GM18870 (cell line): Measurements from ENCODE around the gene VAT1L.
"Not testable (repeated sequence)": the region's sequence is repeated elsewhere in the genome, so short reads cannot be mapped to it uniquely, and the experiment has no call there.

Source experiments
- ATAC-seq: cut with Tn5 transposase; IDR thresholded peaks from one replicate; pipeline ENCODE4 v1.9.1; 2021; ENCODE audit warnings: moderate library complexity; ENCODE audit not compliant: unreplicated experiment

VAT1L gene

DNA sequence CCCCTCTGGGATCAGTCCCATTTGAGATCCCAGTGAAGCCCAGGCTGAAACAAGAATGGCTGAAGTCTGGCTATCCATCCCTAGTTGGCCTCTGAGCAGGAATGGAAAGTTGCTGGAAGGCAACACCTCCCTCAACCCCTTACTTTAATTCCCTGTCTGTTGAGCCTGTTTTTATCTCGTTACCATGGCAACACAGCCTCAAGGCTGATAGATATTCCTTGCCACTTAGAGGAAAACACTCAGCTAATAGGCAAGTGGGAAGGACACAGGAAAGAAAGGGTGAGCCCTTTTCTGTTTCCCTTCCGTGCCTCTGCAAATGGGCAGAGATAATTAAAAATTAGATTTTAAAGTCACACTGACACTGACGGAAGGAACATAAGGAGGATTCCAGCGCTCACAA lies 158.5 kb downstream of the VAT1L start:
- ATAC-seq: no peak

DNA sequence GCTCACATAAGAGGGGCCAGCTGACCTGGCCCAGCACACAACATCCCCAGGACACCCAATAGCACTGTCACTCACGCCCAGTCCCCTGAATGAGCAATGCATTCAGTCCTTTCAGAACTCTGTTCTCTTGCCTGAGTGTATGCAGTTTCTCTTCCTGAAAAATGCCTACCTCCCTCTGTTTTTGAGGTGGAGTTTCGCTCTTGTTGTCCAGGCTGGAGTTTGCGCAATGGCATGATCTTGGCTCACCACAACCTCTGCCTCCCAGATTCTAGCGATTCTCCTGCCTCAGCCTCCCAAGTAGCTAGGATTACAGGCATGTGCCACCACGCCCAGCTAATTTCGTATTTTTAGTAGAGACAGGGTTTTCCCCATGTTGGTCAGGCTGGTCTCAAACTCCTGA lies 159.2 kb downstream of the VAT1L start:
- not testable (repeated sequence) for ATAC-seq

DNA sequence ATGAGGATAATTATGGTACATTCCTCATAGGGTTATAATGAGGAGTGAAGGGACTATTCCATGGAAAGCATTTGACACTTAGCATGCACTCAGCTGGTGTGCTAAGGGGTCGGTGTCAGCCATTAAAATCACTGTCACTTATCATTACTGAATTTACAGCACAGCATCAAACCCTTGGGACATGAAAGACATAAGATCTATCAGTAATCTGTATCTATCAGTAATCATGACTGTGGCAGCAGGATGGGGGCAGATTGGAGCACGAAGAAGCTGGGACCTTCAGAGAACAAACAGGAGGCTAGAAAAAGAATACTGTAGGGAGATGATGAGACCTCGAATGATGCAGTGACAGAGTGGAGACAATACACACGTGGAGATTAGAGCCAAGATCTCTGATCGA lies 160.5 kb downstream of the VAT1L start:
- ATAC-seq: no peak

DNA sequence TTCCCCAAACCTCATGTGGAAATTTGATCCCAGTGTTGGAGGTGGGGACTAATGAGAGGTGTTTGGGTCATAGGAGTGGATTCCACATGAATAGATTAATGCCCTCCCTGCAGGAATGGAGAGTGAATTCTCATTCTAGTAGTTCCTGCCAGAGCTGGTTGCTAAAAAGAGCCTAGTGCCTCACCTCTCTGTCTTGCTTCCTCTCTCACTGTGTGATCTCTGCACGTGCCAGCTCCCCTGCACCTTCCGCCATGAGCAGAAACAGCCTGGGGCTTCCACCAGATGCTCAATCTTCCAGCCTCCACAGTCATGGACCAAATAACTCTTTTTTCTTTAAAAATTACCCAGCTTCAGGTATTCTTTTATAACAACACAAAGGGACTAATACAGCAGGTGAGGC lies 161.1 kb downstream of the VAT1L start:
- ATAC-seq: no peak

DNA sequence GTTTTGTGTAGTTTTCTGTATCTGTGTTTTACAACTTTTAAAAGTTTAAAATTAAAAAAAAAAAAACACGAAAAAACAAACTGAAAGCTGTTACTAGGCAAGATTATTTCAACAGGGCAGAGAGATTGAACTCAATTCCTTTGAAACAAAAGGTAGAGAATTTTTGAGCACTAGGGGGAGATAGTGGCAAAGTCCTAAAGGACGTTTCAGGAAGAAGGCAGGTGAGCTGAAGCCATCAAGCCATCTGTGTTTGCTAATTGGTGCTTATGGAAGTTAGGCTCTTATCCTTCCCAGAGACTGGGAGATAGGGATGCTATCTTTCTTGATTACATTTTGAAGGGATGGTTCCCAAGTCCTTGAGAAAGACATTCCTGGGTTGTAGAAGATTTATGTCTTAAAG lies 163.4 kb downstream of the VAT1L start:
- ATAC-seq: no peak

DNA sequence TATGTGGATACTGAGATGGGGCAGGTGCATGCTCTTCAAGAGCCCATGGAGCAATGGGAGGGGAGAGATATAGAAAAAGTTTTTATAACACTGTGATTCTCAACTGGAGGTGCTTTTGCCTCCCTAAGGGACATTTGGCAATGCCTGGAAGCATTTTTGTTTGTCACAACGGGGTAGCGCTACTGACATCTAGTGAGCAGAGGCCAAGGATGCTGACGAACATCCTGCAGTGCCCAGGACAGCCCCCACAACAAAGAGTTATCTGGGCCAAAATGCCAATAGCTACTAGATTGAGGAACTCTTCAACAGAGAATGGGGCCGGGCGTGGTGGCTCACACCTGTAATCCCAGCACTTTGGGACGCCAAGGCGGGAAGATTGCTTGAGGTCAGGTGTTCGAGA lies 166.8 kb downstream of the VAT1L start:
- no peak for ATAC-seq

DNA sequence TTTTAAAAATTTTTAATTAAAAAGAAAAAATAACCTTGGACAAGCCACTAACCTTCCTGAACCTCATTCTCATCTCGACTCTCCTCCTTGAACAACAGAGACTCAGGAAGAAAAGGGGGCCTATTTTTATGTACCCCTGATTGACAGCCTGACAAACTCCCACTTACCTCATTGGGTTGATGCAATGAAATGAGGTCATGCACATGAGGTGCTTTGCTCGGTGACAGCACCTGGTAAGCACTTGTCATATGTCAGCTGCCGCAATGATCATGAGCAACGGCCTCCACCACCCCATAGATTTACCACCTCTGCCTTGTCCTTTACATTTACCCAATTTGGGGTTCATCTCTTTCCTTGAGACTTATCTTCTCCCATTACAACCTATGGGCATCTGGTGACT lies 167.9 kb downstream of the VAT1L start:
- ATAC-seq: no peak

DNA sequence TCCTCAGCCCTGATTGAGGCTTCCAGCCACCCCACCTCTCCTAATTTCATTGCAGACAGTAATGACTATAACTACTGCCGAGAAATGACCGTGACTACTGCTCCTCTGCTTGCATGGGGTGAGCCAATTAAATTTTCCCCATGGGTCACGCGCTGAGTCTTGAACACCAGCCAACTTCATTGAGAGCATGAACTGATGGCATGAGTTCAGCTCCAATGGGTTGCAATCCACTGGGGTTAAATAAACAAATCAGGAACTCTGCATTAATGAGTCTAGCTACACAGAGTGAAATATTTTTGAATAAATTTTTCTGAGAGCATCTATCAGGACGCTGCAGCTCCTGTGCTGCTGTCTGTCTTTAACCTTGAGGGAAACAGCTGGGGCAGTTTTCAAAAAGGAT lies 172.4 kb downstream of the VAT1L start:
- ATAC-seq: no peak

DNA sequence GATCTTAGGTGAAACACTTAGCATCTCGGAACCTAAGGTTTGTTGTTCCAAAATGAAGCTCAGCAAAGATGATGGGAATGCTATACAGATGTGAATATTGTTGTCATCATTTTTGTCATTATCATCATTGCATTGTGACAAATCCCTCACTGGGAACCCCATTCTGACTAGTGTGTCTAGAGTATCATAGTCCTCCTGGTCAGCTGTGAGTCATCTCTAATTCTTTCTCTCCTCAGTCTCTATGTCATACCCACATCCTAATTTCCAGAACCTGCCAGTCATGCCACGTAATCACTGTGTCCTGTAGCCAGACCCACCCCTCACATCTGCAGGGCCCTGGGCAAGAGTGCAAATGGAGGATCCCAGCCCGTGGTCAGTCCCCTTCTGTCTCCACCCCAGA lies 173.4 kb downstream of the VAT1L start:
- no peak for ATAC-seq

DNA sequence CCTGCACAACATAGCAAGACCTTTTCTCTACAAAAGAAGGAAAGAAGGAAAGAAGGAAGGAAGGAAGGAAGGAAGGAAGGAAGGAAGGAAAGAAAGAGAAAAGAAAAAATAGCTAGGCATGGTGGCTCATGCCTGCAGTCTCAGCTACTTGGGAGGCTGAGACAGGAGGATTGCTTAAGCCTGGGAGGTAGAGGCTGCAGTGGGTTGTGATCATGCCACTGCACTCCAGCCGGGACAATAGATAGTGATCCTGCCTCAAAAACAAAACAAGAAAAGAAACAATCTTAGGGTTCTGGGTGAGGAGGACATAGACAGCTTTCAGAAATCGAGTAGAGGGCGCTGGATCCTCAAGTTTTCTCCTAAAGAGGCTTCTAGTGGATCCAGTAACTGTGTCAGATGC lies 174.3 kb downstream of the VAT1L start:
- ATAC-seq: no peak

DNA sequence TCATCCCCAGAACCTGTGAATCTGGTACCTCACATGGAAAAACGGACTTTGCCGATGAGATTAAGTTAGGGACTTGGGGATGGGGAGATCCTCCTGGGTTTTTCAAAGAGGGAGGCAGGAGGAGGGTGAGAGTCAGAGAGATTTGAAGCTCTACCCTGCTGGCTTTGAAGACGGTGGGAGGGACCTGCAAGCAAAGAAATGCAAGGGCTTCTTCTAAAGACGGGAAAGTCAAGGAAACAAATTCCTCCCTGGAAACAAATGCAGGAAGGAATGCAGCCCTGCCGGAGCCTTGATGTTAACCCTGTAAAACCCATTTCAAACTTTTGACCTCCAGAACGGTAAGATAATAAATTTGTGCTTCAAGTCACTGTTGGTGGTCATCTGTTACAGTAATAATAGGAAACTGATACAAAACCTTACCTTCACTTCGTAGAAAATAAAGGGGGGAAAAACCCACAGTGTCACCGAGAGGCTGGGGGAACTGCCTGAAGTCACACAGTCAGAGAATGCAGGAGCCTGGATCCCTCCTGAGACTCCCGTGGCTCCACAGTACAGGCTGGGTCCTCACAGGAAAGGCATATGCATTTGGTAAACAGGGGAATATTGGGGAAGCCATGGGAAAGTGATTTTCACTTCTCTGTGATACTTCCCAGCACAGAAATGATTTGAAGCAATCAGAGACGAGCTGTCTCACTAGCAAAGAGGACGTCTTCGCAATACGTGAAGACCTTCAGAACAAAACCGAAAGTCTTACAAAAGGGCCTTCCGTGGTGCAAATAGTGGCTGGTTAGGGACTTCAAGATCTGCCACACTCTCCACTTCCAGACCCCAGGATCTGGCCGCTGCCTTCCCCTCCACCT lies 175.1 kb downstream of the VAT1L start:
- no peak for ATAC-seq

DNA sequence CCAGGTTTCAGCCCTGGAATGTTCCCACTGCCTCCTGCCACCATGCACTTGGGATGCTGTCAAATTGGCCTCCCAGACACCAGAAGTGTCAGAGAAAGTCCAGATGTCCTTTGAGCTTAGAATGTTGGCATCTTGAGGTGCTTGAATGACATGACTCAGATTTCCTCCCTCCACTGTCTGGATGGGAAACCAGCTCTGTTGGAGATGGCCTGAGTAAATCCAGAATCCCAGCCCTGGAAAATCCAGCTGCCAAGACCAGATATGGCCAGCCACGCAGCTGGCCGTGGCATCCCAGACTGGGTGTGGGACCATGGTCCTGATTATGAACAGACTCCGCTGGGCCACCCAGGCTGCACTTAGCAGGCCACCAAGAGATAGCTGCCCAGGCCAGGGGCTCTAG lies 177.0 kb downstream of the VAT1L start:
- no peak for ATAC-seq

DNA sequence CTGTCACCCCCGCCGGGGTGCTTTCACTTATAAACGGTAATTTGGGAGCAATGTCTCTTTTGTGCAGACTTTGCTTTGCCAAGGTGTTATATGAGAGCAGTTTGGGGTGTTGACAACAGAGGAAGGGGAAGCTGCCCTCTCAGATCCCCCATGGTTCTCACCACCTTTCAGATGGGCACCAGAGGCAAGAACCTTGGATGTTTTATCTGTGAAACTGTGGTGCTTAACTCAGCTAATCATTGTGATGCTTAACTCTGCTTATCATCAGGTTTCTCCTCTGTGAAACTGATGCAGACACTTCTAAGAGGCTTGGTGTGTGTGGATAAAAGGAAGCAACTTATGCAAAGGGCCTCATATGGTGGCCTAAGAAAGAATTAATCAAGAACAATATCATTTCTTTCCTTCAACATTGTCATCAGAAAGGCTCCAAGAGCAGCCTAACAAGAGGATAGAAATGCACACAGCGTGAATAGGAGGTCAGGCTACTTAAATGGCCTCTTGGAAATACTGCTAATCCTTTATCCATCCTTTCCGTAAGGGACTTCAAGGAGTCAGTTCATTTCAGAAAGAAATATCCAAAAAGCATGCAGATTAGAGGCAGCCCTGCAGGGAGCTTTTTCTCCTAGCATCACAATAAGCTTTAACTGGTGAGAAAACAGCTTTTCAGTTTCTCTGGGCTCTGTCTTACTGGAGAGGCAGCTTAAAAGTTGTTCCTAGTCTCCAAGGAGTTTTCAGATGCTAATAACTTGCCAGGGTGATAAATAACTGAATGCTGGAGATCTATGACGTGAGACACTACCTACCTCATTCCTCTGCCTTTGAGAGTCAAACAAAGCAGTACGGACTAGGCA lies 178.9 kb downstream of the VAT1L start:
- no peak for ATAC-seq

DNA sequence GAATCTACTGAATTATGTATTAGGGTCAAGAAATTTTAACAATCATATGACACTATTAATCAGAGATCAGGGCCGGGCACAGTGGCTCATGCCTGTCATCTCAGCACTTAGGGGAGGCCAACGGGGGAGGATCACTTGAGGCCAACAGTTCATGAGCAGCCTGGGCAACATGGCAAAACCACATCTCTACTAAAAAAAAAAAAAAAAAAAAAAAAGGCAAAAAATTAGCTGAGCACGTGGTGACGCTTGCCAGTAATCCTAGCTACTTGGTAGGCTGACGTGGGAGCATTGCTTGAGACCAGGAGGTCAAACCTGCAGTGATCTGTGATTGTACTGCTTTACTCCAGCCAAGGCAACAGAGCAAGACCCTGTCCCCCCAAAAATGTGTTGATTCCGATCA lies 181.5 kb downstream of the VAT1L start:
- no peak for ATAC-seq

DNA sequence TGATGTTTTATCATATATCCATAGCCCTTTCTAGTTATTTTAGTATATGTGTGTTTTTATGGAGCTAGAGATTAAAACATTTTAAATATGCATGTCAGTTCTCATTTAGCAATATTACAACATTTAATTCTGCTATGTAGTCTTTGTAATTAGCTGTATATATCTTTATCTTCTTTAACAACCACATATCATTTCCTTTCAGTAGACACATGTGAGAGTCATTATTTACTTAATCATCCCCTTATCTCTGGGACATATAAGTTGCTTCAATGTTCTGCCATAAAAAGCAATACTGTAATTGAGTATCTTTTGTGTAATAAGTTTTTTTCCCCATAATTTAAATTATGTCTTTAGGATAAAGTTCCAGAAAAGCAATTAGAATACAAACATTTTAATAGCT lies 182.0 kb downstream of the VAT1L start:
- no peak for ATAC-seq

DNA sequence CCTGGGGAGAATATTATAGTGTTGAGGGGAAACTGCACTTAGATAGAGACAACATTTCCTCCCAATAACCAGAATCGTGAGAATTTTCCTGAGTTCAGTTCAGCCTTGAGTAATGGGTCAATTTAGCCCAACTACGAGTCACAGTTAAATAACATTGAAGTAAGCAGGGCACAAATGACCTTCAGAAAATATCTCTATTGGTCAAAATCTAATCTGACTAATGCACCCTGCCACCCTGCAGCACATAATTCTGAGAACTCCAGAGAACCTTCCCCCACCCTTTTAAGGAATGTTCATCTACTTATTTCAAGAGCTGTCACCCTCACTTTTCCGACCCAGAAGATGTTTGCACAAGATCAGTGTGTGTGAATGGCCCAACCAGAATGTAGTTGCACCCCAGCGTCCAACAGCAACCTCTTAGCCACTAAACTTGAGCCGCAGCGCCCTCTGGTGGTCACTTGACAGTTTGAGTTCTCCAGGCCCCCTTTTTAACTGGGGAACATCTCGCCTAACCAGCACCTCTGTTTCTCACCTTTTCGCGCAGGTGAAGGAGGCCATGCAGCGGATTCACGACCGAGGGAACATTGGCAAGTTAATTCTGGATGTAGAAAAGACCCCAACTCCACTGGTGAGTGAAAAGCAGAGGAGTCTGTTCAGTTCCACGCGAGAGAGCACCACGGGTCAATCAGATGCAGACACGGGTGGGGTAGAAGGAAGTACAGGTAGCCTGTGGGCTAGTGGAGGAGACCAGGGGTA lies 183.1 kb downstream of the VAT1L start:
- no peak for ATAC-seq

DNA sequence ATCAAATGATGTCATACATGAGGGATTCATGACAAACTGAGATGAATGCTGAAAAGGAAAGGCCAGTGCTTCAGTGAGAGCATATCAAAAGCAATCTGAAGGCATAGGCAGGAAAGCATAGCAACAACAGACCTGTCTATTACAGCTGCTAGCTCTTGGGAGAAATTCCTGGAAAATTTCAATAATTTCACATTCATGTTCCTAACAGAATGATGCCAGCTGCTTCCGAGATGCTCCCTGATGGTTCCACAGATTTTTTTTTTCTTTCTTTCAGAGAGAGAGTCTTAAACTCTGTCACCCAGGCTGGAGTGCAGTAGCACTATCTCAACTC lies 183.7 kb downstream of the VAT1L start:
- ATAC-seq: no peak

DNA sequence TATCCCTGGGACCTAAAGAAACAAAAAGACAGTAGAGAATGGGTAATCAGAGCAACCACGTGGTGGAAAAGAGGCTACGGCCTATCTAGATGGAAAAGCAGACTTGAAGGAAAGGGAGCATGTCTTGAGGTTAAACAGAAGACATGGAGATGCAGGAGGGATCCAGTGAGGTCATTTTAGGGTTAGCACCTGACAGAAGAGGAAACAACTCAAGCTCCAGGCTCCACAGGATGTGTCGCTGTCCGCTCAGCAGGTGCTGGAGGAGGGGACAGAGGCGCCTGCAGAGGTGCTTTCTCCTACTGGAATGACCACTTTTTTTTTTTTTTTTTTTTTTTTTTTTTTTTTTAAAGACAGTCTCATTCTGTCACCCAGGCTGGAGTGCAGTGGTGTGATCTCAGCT lies 186.5 kb downstream of the VAT1L start:
- no peak for ATAC-seq

DNA sequence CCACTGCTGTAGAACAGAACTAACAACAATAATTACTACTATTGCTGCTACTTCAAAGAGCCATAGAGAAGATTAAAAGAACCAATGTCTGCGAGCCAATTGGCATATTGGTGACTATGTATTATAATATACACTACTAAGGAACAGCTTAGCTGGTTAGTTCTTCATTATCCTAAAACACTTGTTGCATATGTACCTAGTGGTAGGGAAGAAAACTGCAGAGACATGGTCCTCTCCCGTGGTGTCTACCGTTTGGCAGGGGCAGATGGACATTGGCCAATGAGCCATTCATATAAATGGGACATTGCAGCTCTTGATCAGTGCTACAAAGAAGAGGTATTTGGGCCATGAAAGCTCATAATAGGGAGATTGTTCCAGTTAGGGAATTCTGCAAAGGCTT lies 187.6 kb downstream of the VAT1L start:
- no peak for ATAC-seq

DNA sequence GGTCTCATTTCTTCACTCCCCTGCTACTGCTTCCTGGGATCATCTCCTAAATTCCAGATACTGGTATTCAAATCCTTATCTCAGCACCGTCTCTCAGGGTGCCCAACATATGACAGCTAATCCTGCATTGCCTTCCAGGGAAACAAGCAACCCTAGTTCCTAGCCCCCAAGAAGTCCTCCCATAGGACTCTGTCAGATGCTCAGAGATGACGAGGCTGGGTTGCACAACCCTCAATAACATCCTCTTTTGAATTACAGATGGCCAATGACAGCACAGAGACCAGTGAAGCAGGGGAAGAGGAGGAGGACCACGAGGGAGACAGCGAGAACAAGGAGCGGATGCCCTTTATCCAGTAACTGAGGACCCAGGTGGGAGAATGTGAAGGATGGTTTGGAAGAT lies 189.0 kb downstream of the VAT1L start:
- no peak for ATAC-seq

DNA sequence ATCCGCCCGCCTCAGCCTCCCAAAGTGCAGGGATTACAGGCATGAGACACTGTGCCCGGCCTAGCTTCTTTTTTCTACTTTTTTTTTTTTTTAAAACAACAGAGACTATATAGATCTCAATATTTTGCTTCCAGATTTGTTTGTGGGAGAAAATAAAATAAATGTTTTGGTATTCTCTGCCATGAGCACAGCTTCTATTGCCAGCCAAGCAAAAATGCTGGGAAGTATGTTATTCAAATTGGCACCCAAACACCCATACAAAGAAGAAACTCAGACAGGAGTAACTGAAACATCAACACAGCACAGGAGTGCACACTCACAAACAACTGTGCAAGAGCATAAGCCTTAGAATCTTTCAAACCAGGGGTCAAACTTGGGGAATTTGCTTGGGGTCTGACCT lies 196.7 kb downstream of the VAT1L start:
- ATAC-seq: no peak
